ENCODE results near the gene PPP1R12B.

GRCh38 chr1:202628646-202629215, 280.2 kb downstream of the PPP1R12B start:
- TF ChIP-seq POLR2AphosphoS5 (IDR thresholded peaks at IDR 0.05; ENCODE audit: insufficient read depth, low read depth, low read length), result no peak
- TF ChIP-seq, protein P1, sequence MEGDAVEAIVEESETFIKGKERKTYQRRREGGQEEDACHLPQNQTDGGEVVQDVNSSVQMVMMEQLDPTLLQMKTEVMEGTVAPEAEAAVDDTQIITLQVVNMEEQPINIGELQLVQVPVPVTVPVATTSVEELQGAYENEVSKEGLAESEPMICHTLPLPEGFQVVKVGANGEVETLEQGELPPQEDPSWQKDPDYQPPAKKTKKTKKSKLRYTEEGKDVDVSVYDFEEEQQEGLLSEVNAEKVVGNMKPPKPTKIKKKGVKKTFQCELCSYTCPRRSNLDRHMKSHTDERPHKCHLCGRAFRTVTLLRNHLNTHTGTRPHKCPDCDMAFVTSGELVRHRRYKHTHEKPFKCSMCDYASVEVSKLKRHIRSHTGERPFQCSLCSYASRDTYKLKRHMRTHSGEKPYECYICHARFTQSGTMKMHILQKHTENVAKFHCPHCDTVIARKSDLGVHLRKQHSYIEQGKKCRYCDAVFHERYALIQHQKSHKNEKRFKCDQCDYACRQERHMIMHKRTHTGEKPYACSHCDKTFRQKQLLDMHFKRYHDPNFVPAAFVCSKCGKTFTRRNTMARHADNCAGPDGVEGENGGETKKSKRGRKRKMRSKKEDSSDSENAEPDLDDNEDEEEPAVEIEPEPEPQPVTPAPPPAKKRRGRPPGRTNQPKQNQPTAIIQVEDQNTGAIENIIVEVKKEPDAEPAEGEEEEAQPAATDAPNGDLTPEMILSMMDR (IDR thresholded peaks at IDR 0.05; ENCODE audit: extremely low read depth in 1 of 2, insufficient read depth in 1 of 2, low read depth in 1 of 2, low read length in 2 of 2), result no peak
- TF ChIP-seq EZH2 (IDR thresholded peaks at IDR 0.05; ENCODE audit: borderline replicate concordance, low read depth, low read length, severe bottlenecking), result no peak
- no peak for TF ChIP-seq POLR2A (IDR thresholded peaks at IDR 0.05; ENCODE audit: low read depth, low read length)
- no peak for TF ChIP-seq JUN (IDR thresholded peaks at IDR 0.05; ENCODE audit: borderline replicate concordance, insufficient read depth, insufficient read length, low read depth)
- TF ChIP-seq MYC (IDR thresholded peaks at IDR 0.05; ENCODE audit: low read depth, low read length), result no peak
- TF ChIP-seq MAX (IDR thresholded peaks at IDR 0.05; ENCODE audit: insufficient read depth, insufficient read length), result no peak
- no peak for TF ChIP-seq FOS (IDR thresholded peaks at IDR 0.05; ENCODE audit: borderline replicate concordance, insufficient read depth, low read length)
